ENCODE results near the gene CST7. TPM values are rescaled to one million over a fixed set of nuclear protein-coding genes. Genes with fewer than 3 reads are reported as not detected.

CST7 gene
- total RNA-seq, 1 experiment from 2014 or later = not detected

DNA sequence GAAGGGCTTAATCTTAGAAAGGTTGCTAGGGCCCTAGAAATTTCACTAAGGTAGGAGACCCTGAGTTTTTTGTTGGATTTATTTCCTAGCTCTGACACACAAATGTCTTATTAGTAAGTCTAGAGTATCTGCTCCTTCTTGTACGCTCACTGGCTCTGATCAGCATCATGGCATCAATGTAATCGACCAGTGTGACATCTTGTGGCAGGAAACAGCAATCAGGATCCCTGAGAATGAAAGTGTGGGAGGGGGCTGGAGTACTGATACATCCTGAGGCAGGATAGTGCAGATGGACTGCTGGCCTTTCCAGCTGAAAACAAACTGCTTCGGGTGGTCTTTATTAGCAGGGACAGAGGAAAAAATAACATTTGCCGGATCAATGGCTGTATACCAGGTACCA, 10.0 kb upstream of the CST7 start:
- Histone ChIP-seq H3K27ac (ENCODE audit: low read length) (no peak overlapping the region), H3K36me3 (ENCODE audit: control insufficient read depth, insufficient read depth, low read length) (no peaks in the 10 kb centered on the region), H3K4me1 (ENCODE audit: control insufficient read depth, insufficient read depth, low read length) (no peaks in the 10 kb centered on the region), H3K4me3 (ENCODE audit: low read depth in 2 of 2, low read length in 2 of 2) (no peak overlapping the region), H3K9me3 (ENCODE audit: control insufficient read depth, insufficient read depth, low read depth, low read length) (no peaks in the 10 kb centered on the region), H3K27me3 (ENCODE audit: control insufficient read depth, insufficient read depth, low read length) (no peaks in the 10 kb centered on the region)
- TF ChIP-seq POLR2AphosphoS5 (IDR thresholded peaks at IDR 0.05; ENCODE audit: low read depth, low read length) (no peak), TCF7L2 (IDR thresholded peaks at IDR 0.05; ENCODE audit: low read depth, low read length) (no peak), SIN3A (IDR thresholded peaks at IDR 0.05; ENCODE audit: borderline replicate concordance, insufficient read depth, low read depth, low read length) (no peak)
- TF ChIP-seq, protein P1, sequence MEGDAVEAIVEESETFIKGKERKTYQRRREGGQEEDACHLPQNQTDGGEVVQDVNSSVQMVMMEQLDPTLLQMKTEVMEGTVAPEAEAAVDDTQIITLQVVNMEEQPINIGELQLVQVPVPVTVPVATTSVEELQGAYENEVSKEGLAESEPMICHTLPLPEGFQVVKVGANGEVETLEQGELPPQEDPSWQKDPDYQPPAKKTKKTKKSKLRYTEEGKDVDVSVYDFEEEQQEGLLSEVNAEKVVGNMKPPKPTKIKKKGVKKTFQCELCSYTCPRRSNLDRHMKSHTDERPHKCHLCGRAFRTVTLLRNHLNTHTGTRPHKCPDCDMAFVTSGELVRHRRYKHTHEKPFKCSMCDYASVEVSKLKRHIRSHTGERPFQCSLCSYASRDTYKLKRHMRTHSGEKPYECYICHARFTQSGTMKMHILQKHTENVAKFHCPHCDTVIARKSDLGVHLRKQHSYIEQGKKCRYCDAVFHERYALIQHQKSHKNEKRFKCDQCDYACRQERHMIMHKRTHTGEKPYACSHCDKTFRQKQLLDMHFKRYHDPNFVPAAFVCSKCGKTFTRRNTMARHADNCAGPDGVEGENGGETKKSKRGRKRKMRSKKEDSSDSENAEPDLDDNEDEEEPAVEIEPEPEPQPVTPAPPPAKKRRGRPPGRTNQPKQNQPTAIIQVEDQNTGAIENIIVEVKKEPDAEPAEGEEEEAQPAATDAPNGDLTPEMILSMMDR (IDR thresholded peaks at IDR 0.05) = no peak
- TF ChIP-seq, protein P2, sequence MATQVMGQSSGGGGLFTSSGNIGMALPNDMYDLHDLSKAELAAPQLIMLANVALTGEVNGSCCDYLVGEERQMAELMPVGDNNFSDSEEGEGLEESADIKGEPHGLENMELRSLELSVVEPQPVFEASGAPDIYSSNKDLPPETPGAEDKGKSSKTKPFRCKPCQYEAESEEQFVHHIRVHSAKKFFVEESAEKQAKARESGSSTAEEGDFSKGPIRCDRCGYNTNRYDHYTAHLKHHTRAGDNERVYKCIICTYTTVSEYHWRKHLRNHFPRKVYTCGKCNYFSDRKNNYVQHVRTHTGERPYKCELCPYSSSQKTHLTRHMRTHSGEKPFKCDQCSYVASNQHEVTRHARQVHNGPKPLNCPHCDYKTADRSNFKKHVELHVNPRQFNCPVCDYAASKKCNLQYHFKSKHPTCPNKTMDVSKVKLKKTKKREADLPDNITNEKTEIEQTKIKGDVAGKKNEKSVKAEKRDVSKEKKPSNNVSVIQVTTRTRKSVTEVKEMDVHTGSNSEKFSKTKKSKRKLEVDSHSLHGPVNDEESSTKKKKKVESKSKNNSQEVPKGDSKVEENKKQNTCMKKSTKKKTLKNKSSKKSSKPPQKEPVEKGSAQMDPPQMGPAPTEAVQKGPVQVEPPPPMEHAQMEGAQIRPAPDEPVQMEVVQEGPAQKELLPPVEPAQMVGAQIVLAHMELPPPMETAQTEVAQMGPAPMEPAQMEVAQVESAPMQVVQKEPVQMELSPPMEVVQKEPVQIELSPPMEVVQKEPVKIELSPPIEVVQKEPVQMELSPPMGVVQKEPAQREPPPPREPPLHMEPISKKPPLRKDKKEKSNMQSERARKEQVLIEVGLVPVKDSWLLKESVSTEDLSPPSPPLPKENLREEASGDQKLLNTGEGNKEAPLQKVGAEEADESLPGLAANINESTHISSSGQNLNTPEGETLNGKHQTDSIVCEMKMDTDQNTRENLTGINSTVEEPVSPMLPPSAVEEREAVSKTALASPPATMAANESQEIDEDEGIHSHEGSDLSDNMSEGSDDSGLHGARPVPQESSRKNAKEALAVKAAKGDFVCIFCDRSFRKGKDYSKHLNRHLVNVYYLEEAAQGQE (IDR thresholded peaks at IDR 0.05; ENCODE audit: insufficient read depth in 1 of 2, low read depth in 2 of 2, low read length in 1 of 2) = no peak
- no TSS peak for BruUV-seq (replicated peaks)
- no peak for ATAC-seq
- ChIA-PET CTCF (no interaction called here), POLR2A (no interaction called here)
- in situ Hi-C loops (cut with HindIII; ENCODE audit: low pct_unique_long_range_greater_than_20kb, low sequenced_read_pairs) (no loop called here), intact Hi-C loops (cut with micrococcal nuclease; ENCODE audit: unreplicated experiment) (no loop called here)
- no peak for DNase-seq (ENCODE audit: low read depth, low spot score)

DNA sequence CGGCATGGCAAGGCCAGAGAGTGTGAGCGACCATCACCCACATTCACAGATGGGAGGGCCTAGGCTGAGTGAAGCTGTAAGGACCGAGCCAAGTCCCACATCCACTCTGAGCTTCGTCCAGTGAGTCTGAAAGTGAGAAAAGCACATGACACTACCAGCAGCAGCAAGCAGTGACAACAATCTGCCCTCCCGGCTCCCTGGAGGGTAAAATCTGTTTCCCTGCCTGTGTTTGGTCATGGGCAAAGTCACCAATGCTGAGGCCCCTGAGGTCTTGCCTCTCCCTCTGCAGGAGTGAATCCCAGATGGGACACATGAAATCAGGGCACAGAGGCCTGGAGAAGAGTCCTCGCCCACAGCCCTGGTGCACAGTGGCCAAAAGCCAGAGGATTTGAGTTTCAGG, 6.4 kb upstream of the CST7 start:
- in situ Hi-C loops (cut with HindIII; ENCODE audit: low pct_unique_long_range_greater_than_20kb, low sequenced_read_pairs) = no loop called here
- TF ChIP-seq, protein P2 (IDR thresholded peaks at IDR 0.05; ENCODE audit: insufficient read depth in 1 of 2, low read depth in 2 of 2, low read length in 1 of 2) = no peak
- TF ChIP-seq, protein P1 (IDR thresholded peaks at IDR 0.05) = no peak
- TF ChIP-seq SIN3A (IDR thresholded peaks at IDR 0.05; ENCODE audit: borderline replicate concordance, insufficient read depth, low read depth, low read length) (no peak), TCF7L2 (IDR thresholded peaks at IDR 0.05; ENCODE audit: low read depth, low read length) (no peak), POLR2AphosphoS5 (IDR thresholded peaks at IDR 0.05; ENCODE audit: low read depth, low read length) (no peak)

More for the DNA sequence above, 6.4 kb upstream of the CST7 start:
- Histone ChIP-seq H3K9me3 (ENCODE audit: control insufficient read depth, insufficient read depth, low read depth, low read length) (no peaks in the 10 kb centered on the region), H3K4me1 (ENCODE audit: control insufficient read depth, insufficient read depth, low read length) (no peaks in the 10 kb centered on the region), H3K4me3 (ENCODE audit: low read depth in 2 of 2, low read length in 2 of 2) (no peak overlapping the region), H3K27ac (ENCODE audit: low read length) (no peak overlapping the region), H3K27me3 (ENCODE audit: control insufficient read depth, insufficient read depth, low read length) (no peaks in the 10 kb centered on the region), H3K36me3 (ENCODE audit: control insufficient read depth, insufficient read depth, low read length) (no peaks in the 10 kb centered on the region)
- ChIA-PET CTCF (no interaction called here), POLR2A (no interaction called here)
- intact Hi-C loops (cut with micrococcal nuclease; ENCODE audit: unreplicated experiment) = no loop called here
- no TSS peak for BruUV-seq (replicated peaks)
- DNase-seq (ENCODE audit: low read depth, low spot score) (no peak), ATAC-seq (no peak)
